Measurements from ENCODE around the gene VPS41.

DNA sequence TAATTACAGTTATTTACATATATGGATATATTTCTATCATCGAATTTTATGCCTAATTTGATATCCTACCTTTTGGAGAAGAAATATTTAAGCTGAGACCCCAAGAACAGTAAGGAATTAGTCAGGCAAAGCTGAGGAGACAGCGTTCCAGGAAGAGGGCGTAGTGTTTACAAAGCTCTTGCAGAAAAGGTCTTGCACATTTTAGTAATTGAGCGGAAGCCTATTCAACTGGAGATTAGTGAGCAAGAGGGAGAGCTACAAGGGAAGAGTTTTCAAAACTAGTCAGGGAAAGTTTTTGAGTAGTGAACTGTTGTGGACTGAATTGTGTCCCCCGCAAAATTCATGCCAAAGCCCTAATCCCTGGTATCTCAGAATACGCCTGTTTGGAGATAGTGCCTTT is 42.2 kb upstream of the VPS41 start:
- TF ChIP-seq, protein P1, sequence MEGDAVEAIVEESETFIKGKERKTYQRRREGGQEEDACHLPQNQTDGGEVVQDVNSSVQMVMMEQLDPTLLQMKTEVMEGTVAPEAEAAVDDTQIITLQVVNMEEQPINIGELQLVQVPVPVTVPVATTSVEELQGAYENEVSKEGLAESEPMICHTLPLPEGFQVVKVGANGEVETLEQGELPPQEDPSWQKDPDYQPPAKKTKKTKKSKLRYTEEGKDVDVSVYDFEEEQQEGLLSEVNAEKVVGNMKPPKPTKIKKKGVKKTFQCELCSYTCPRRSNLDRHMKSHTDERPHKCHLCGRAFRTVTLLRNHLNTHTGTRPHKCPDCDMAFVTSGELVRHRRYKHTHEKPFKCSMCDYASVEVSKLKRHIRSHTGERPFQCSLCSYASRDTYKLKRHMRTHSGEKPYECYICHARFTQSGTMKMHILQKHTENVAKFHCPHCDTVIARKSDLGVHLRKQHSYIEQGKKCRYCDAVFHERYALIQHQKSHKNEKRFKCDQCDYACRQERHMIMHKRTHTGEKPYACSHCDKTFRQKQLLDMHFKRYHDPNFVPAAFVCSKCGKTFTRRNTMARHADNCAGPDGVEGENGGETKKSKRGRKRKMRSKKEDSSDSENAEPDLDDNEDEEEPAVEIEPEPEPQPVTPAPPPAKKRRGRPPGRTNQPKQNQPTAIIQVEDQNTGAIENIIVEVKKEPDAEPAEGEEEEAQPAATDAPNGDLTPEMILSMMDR (conservative IDR thresholded peaks at IDR 0.05) = no peak
- TF ChIP-seq ZFX (IDR thresholded peaks at IDR 0.05) = no peak
